Urinary bladder (tissue), 4 donors: Measurements from ENCODE around the gene CHCT1. TPM values are rescaled to one million over a fixed set of nuclear protein-coding genes. Genes with fewer than 3 reads are reported as not detected.

ENCODE experiments used
- DNase-seq: peaks from one replicate; pipeline ENCODE4 v3.0.0-alpha.2; 2015; ENCODE audit errors: extremely low spot score
- H3K27ac ChIP-seq: one replicate; pipeline ENCODE4 v1.5.1; 2013; ENCODE audit warnings: low read depth, mild to moderate bottlenecking, moderate library complexity
- H3K36me3 ChIP-seq: one replicate; pipeline ENCODE4 v1.6.1; 2013; ENCODE audit warnings: mild to moderate bottlenecking, moderate library complexity; ENCODE audit not compliant: insufficient read depth
- H3K4me1 ChIP-seq: one replicate; pipeline ENCODE4 v1.6.1; 2013; ENCODE audit warnings: mild to moderate bottlenecking, moderate library complexity; ENCODE audit not compliant: insufficient read depth
- H3K4me3 ChIP-seq: one replicate; pipeline ENCODE4 v1.5.1; 2013; ENCODE audit warnings: low read depth, low read length
- polyA plus RNA-seq: library from polyadenylated mRNA; stranded (reverse); fragments of 200-250 nt; gene quantifications from one replicate; pipeline ENCODE4 v1.2.3, GENCODE V29; 2013
- total RNA-seq: library from RNA; depleted of rRNA; stranded (reverse); fragments of >200 nt; gene quantifications from one replicate; pipeline ENCODE4 v1.2.3, GENCODE V29; 2014
- donor health status: healthy with polysubstance abuse.
- donor health status: healthy.

The CHCT1 gene
- total and polyA plus RNA-seq, 2 donors: 0.09 TPM; not detected in 1

GRCh38 chr17:60473788-60474187 is 51.5 kb downstream of the CHCT1 start:
- H3K4me1 ChIP-seq: no peaks in the 10 kb centered on the region
- H3K27ac ChIP-seq: no peak overlapping the region
- no peak for DNase-seq
- H3K4me3 ChIP-seq: no peak overlapping the region
- no peaks in the 10 kb centered on the region for H3K36me3 ChIP-seq

Other genes with a start within 250 kb of the CHCT1 start
- gene USP32, start 30.4 kb upstream of the CHCT1 start, total RNA-seq: 63.7 TPM
- 18.2 TPM for gene USP32, start 30.4 kb upstream of the CHCT1 start, polyA plus RNA-seq
- gene APPBP2, start 103.8 kb downstream of the CHCT1 start, total RNA-seq: 88.7 TPM
- 17.1 TPM for gene APPBP2, start 103.8 kb downstream of the CHCT1 start, polyA plus RNA-seq
- 17.0 TPM for gene PPM1D, start 177.7 kb downstream of the CHCT1 start, total RNA-seq
- 11.2 TPM for gene PPM1D, start 177.7 kb downstream of the CHCT1 start, polyA plus RNA-seq